HG02852 (cell line): ENCODE results near the gene DUSP6.
A peak's percentile ranks its signal among the peaks of the same experiment; 100 is the strongest.
"Not testable (repeated sequence)": the region's sequence is repeated elsewhere in the genome, so short reads cannot be mapped to it uniquely, and the experiment has no call there.

Source experiments
- ATAC-seq: cut with Tn5 transposase; IDR thresholded peaks from one replicate; pipeline ENCODE4 v1.9.1; 2021; ENCODE audit warnings: mild to moderate bottlenecking, moderate library complexity; ENCODE audit not compliant: unreplicated experiment

The DUSP6 gene

DNA sequence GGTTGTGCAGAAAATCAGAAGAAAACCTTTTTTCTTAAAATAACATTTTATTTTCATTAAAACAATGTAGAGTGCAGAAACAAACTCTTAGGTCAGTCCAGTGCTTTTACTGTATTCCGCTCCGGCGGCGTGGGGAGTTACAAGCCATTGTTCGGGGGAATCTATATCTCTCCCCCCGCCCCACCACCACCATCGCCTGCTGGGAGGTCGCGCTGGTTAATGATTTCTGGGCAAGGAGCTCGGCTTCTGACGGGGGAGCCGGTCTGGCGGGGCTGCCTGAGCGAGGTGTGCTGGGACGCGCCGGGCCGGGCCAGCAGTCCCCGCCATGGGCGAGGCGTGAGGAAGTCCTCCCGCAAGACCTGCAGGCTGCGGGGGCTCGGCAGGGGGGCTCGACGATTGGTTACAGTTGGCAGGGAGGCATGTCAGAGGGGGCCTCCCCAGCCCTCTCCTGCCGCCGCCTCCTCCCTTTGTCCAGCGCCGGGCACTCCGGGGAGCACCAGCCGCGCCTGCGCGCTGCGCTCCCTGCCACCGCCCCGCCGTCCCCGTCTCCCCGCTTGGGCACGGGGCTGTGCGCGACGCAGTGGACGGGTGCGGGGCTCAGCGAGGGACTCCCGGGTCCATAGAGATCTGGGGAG lies 1.0 kb upstream of the DUSP6 start:
- peak; percentile 25 for ATAC-seq

DNA sequence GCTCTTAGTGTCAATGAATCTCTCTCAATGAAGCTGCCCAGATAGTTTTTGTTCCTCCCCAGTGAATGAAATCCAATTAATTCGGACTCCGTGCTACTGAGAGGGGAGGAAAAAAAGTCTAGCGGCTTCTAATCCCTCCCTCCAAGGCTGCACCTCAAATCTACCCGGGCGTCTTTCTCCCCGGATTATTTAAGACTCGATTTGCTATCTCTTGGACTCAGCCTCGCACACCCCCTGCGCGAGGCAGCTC lies 134 bp downstream of the DUSP6 start:
- ATAC-seq = no peak

DNA sequence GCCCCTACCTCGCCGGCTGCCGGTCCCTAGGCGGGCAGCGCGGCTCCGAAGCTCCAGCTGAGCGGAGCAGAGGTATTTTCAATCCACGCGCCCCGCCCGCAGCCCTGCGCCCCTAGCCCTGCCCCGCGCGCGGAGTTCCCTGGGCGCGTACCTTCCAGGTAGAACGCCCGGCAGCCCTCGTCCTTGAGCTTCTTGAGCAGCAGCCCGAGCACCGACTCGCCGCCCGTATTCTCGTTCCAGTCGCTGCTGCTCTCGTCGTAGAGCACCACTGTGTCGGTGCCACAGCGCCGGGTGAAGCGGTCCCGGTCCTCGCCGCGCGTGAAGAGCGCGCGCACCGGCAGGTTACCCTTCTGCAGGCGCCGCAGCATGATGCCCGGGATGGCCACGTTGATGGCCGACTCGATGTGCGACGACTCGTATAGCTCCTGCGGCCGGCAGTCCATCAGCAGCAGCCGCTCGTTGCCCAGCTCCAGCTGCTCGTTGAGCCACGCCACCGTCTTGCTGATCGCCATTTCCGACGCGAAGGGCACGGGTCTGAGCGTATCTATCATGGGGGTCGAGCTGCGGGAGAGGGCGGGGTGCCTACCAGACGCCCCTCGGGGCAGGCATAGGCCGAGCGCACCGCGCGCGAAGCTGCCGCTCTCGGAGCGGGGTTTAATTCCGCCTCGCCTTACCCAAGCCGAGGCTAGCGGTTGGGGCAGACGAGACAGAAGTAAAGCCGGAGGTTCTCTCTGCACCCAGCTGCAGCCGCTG lies 636 bp downstream of the DUSP6 start:
- ATAC-seq = peak; percentile 14

DNA sequence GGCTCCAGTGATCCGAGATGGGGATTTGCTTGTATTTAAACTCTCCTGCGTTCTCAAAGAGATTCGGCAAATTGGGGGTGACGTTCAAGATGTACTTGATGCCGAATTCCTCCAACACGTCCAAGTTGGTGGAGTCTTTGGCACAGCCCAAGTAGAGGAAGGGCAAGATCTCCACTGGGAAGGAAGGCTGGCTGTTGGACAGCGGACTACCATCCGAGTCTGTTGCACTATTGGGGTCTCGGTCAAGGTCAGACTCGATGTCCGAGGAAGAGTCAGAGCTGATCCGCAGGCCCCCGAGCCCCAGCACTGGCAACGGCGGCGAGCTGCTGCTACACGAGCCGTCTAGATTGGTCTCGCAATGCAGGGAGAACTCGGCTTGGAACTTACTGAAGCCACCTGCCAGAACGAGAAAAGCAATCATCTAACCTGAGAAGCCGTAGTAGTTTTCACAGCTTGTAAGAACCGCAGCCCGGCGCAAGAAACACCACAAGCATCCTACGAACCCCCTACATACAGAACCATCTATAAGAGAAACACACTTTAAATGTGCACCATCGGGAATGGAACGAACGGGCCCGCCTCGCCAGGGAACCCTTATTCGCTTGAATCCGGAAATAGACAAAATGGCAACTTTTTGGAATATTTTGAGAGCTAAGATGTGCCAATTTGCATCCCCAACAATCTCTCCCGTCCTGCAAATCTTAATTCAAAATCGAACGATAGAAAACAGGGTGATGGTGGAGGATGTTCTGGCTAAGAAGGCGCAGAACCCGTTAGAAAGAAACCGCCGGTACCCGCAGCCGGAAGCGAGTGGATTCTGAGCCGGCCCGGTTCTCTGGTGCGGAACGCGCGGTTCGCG lies 1.4 kb downstream of the DUSP6 start:
- no peak for ATAC-seq

DNA sequence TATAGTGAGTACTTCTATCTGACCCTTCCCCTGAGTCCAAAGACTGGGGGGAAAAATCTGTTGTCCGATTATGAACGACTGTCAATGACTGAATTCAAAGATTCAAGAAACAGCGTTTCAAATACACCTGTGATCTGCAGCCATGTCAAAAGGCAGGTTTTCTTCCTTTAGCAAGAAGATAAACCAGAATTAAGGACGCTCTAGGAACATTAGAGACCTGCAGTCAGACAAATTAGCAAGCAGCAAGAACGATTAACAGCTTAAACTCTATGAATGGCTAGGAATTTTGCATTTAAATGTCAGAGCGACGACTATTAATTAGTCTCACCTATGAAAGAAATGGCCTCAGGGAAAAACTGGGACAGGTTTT lies 2.1 kb downstream of the DUSP6 start:
- ATAC-seq = no peak

DNA sequence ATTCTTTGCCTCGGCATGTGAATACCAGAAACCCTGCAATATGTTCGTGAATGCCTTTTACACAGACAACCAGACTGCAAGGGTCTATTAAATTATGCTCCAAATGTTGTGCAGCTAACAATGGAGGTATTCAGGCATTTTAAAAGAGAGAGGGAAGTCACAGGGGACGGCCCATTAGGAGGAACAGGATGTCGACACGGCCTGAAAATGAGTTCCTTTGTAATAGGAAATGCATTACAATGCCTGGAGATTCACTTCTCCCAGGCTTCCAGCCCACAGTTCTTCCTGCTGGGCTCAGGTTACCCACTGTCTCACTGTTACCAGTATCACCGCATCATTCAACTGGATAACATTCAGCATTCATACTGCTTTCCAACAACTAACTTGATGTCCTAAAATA lies 2.5 kb downstream of the DUSP6 start:
- ATAC-seq = no peak

DNA sequence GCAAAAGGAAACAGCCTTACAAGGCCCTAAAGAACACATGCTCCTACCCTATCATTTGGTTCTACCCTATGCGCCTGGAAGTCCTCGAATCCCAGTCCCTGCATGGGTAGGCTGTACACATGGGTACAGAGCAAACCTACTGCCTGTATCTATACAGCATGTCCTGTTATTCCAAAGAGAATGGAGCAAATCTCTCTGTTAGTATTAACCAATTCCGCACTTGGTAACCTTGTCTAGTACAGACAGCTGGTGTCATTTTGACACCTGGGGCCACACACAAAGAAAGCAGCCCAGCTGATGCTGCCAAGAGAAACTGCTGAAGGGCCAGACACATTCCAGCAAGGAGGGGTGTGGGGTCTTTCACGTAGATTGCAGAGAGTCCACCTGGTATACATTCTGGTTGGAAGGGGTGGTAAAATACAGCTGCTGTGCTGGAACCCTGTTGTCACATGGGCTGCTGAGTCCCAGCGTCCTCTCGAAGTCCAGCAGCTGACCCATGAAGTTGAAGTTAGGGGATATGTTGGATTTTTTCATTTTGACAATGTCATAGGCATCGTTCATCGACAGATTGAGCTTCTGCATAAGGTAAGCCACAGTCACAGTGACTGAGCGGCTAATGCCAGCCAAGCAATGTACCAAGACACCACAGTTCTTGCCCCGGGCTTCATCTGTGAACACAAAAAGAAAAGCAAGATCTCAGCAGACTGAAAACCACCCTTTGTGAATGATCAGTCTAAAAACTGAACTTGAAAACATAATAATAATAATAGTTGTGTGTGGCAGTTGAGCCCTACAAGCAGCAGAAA lies 3.2 kb downstream of the DUSP6 start:
- no peak for ATAC-seq

DNA sequence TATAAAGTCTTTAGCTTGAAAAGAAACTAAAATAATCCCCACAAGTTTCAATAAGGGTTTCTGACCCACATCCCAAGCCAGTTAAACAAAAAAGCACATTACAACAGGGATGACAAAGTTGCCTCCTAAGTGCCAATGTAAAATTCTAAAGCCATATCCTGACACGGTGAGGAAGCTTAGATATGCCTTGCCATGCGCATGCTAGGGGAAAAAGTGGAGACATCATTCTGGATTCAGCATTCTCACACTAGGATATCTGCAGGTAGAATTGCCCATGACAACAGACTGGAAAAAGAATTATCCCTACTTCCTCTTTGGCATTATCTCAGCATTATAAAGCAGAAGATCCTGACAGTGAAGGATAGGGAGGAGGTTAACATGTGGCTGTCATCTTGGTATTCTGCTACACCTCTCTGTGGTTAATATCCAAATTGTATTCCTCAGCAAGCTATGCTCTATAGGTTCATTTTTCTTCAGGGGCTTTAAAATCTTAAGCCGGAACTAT lies 4.9 kb downstream of the DUSP6 start:
- no peak for ATAC-seq

DNA sequence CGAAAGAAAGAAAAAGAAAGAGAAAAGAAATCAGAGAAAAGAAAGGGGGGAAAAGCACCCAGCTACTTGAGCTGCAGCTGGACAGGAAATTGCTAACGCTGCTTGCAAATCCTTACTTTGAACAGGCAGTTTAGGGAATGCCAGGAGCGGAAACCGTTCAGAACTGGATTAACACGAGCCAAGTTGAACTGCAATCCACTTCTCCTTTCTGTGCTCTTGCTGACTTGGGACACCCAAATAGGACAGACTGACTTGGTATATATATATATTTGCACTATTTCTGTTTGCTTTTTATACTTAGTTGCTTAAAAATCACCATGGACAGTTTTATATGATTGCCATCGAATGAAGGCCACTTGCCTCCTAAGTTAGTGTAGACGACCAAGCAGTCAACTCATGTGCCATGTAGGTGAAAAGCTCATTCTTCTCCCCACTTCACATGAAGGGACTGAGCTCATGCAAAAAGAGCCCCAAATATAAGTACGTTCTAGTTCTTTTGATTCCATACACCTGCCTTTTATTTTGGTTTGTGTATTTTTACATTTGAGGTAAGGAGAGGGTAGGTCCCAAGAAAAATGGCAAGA lies 5.5 kb downstream of the DUSP6 start:
- peak; percentile 9 for ATAC-seq

DNA sequence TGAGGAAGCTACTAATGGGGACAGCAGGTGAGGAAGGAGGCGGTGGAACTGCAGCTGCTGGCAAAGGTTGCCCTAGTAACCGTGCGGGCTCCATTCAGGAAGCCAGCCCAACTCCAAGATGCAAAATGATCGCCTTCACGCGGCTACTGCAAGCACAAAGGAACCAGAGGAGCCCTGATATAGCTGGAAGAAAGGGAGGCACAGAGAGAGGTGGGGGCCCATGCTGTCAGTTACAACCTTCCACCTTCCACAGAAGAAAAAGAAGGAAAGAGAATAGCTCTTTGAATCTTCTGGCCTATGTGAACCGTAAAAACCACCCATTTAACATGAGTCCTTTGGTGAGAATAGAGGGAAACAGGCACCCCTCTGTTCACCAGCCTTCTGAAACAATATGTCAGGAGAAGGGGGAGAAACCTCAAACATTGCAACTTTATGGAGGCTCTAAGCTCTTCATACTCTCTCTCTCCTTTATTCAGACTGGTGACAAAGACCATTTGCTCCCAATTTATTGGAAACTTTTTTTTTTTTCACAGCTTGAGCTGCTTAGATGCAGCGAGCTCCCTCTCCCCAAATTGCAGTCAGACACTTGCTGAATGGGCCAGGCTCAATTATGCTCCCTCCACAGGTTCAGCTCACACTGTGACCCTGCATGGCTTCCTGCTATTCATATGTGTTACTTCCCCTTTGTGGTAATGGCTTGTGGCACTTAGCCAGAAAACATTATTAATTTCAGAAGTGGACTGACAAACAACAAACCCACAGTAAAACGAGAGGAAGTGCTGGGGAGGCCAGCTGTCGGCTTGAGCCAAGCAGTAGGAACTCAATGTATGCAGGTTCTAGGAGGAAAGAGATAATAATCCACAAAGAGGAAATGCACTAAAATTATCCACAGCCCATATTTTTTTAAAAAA lies 6.2 kb downstream of the DUSP6 start:
- ATAC-seq = peak; percentile 97

DNA sequence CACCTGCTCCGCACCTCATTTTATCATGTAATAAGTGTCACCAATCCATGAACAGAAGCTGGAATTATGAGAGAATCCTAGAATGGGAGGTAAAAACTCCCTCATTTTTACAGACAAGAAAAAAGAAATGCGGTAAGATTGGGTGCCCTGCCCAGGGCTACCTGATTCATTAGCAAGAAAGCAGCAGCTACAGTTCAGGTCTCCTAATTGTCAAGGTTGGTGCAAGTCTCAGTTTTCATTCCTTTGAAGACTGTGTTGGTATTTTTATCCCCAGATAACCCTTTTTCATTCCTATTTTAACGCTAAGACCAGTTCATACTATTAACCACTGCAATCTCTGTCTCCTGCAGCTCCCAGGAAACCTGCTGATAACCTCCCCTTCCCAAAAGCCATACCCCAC lies 6.9 kb downstream of the DUSP6 start:
- no peak for ATAC-seq

DNA sequence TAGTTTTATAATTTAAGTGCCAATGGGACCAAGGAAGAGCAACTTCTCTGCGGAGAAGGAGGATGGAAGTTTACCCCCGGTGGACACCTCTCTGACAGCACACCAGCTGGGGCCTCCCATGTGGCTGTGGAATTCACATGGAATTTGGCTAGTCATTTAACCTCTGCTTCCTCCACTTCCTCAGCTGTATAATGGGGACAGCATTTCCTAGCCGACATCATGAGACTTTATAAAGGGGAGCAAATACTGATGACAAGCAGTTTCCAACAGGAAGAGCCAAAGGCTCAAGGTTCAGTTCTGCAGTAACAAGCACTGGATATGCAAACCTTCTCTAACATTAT lies 7.5 kb downstream of the DUSP6 start:
- no peak for ATAC-seq

DNA sequence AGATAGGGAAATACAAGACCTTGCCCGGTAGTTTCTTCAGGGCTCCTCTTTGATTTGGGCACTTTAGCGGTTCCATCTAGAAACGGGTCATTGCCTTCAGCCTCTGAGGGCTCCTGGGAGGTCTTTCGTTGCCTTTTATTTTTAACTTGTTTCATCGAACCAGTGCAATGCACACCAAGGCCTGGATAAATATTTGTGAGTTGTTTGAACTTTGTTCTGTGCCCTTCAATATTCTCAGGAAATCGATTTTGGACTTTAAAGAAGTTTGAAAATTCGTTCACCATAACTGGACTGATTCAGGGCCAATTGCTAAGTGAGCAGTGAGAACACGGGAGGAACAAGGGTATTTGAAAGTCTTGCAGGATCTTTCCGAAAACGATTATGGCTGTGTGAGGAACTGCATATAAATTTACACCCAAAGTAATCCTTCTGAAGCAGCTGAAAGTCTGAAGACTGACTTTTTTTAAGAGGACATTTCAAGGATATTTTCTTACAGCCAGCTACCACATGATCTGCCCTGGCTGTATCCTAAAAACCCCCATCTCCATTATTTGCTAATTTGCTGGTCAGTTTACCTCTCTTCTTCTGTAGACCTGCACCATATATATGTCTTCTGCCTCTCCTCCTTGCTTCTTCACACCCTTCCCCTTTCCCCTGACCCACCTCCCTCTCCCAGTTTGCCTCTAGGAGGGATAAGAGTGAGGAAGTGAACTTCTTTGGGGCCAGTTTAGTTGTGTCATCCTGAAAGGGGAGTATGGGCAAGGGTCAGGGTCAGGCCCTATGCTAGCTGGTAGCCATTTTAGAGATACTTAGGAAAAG lies 8.0 kb downstream of the DUSP6 start:
- no peak for ATAC-seq

DNA sequence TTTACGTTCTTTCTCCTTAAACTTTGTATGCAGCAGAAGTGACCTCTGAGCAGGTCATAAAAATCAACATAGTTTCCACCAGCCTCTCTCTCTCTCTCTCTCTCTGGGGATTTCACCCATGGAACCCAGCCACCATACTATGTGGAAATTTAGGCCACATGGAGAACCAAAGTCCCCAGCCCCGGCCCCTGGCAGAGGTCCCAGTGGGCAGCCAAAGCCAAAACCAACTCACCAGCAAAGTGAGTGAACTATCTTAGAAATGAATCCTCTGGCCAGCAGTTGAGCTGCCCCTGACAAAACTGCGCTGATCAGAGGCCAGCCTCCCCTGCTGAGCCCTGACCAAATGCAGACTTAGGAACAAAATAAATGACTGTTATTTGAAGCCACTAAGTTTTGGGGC lies 9.2 kb downstream of the DUSP6 start:
- no peak for ATAC-seq

DNA sequence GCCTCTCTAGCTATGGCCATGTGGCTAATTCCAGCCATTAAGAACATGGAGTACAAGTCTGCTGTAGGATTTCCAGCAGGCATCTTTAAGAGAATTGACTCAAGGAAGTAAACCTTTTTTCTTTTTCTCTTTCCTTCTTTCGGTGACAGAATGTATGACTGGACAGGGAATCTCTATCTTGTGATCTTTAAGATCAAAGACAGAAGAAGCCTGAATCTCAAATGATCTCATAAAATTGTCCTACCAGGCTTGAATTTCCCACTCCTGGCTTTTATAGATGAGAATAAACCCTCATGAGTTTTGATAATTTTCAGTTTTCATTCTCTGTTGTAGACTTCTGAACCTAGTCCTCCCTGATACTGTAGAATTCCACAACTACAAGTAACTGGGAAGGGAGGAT lies 11.4 kb downstream of the DUSP6 start:
- ATAC-seq = no peak

DNA sequence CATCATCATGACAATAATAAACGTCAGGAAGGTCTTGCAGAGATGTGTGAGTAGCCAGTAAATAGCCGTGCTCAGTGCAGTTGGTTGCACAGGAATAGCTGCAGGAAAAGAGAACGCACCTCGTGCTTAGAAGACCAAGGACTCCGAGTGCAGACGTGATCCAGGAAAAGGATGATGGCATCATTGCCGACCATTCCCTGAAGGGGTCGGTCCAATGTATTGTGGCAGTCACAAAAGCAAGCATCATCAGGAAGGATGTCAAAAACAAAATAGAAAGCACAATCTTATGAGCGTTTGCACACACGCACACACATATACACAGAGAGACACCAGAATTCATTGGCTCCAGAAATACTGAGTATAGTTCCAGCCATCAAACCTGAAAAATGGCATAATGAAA lies 12.8 kb downstream of the DUSP6 start:
- ATAC-seq = no peak

DNA sequence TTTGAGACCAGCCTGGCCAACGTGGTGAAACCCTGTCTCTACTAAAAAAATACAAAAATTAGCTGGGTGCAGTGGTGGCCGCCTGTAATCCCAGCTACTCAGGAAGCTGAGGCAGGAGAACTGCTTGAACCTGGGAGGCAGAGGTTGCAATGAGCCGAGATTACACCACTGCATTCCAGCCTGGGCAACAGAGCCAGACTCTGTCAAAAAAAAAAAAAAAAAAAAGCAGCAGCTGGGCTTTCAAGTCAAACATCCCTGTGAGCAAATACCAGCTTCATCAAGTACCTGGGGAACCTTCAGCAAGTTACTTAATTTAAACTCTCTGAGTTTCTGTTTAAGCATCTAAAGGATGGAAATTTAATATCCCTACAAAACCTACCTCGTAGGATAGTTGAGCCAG lies 15.2 kb downstream of the DUSP6 start:
- ATAC-seq = not testable (repeated sequence)

DNA sequence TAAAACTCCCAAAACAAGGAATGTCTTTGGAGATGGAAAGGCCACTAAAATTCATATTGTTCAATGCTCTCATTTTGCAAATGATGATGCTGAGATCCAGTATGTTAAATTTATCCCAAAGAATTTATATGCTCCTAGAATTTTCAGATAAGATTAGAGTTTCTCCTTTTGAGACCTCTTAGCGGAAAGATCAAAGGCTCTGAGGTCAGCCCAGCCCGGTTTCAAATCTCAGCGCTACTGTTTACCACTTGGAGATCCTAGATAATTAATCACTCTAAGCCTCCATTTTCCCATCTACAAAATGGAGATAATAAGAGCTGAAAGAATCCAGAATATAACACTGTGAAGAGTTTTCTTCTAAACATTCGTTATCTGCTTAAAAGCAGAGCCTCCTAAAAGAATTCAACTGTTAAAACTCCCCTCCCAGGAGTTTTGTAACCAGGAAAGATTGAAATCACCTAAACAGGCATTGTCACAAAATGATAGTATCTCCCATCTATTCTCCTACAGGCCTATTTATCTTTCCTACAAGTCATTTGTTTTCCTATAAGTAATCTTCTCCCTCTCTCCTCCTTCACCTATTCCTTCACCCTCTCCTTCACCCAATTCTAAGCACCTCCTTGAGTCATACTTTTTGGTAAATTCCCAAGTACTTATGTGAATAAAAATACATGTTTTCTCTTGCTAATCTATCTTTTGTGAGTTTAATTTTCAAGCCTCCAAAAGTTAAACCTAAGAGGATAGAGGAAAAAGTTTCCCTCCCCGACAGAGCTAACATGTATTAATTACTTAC lies 16.7 kb downstream of the DUSP6 start:
- ATAC-seq = no peak
